Gastrocnemius medialis (tissue), 4 donors: ENCODE measurements around the gene THSD4.

Experiments
- POLR2A ChIP-seq, 2 donors: fragments of 450-650 bp; IDR thresholded peaks; one replicate each; pipeline ENCODE4 v1.6.1; 2017; ENCODE audit warnings: antibody characterized with exemption in 2 of 2, mild to moderate bottlenecking in 2 of 2, moderate library complexity in 2 of 2
- TF ChIP-seq, protein P1 (sequence below), 5 experiments: fragments of 450-650 bp in 3 of 5; fragments of 200-600 bp in 2 of 5; sonication (generic) in 2 of 5; IDR thresholded peaks in 4 of 5; conservative IDR thresholded peaks in 1 of 5; 1 replicate in 4 of 5; 2 replicates in 1 of 5; pipeline ENCODE4 v1.5.1; 2016 to 2019; ENCODE audit warnings: antibody characterized with exemption in 5 of 5, mild to moderate bottlenecking in 3 of 5, moderate library complexity in 3 of 5

DNA sequence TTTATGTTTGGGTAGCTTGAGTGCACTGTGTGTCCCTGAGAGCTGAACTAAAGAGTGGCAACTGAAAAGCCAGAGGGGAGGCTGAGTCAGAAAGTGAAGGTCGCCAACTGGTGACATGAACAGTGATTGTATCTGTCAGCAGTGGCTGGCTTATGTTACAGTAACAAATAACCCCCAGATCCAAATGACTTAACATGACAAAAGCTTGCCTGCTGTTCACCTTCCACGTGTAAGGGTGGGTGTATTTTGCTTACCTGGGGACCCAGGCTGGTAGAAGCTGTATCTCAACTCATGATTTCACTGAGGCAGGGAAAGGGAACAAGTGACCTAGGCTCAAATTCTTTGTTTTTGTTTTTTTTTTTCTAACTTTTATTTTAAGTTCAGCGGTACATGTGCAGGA is 147.3 kb downstream of the THSD4 start:
- TF ChIP-seq, protein P1, sequence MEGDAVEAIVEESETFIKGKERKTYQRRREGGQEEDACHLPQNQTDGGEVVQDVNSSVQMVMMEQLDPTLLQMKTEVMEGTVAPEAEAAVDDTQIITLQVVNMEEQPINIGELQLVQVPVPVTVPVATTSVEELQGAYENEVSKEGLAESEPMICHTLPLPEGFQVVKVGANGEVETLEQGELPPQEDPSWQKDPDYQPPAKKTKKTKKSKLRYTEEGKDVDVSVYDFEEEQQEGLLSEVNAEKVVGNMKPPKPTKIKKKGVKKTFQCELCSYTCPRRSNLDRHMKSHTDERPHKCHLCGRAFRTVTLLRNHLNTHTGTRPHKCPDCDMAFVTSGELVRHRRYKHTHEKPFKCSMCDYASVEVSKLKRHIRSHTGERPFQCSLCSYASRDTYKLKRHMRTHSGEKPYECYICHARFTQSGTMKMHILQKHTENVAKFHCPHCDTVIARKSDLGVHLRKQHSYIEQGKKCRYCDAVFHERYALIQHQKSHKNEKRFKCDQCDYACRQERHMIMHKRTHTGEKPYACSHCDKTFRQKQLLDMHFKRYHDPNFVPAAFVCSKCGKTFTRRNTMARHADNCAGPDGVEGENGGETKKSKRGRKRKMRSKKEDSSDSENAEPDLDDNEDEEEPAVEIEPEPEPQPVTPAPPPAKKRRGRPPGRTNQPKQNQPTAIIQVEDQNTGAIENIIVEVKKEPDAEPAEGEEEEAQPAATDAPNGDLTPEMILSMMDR (IDR thresholded peaks at IDR 0.05 in 4 of 5, conservative IDR thresholded peaks at IDR 0.05 in 1 of 5), result no peak
- TF ChIP-seq POLR2A (IDR thresholded peaks at IDR 0.05), result no peak
